ENCODE data around the gene SLC25A10. TPM values are rescaled to one million over a fixed set of nuclear protein-coding genes. Genes with fewer than 3 reads are reported as not detected.

The SLC25A10 gene
- total and polyA plus RNA-seq, 12 donors: 6.7 to 14.6 (median 9.4) TPM

- H3K27ac ChIP-seq: peak within 1 kb of the TSS in 9 of 10 donors; percentile 74 to 96 (median 91)
- peaks cover 15 to 57% (median 32%) of the 10 kb centered on the region in 9 donors for H3K4me1 ChIP-seq
- TF ChIP-seq CTCF (IDR thresholded peaks at IDR 0.05): no peak
- WGBS, 2 donors: 0 to 1% methylated on average over 97 to 112 of the region's 112 CpGs
- no peaks in the 10 kb centered on the region for H3K9me3 ChIP-seq
- H3K36me3 ChIP-seq: peaks cover 0 to 52% (median 25%) of the 10 kb centered on the region in 9 donors
- H3K27me3 ChIP-seq: no peaks in the 10 kb centered on the region
- H3K4me3 ChIP-seq: peak within 1 kb of the TSS; percentile 71 to 100 (median 95)
- intact Hi-C loops (cut with DNase I): loop anchor here in 1 of 10 donors (1.0 kb wide), 1 partner anchor 18 kb away; the partner anchor contains the start of genes CCDC137 and OXLD1
- DNase-seq (peak; percentile 98), ATAC-seq (peak; percentile 95 to 99 (median 99))
Measured at GRCh38 chr17:81683584-81684441, 28.3 kb upstream of the SLC25A10 start, which contains the start of the genes ARL16 and HGS. ARL16 (minus strand) TSS chr17:81683797; CDS start chr17:81683753, 44 bp downstream. HGS (plus strand) TSS chr17:81684011; CDS start chr17:81684067, 56 bp downstream.

GRCh38 chr17:81684442-81684911, 27.6 kb upstream of the SLC25A10 start:
- H3K27ac ChIP-seq: peak overlapping the region in 9 of 10 donors; percentile 74 to 96 (median 91)
- H3K36me3 ChIP-seq: peaks cover 0 to 59% (median 31%) of the 10 kb centered on the region in 9 donors
- peak overlapping the region; percentile 71 to 100 (median 95) for H3K4me3 ChIP-seq
- no peak for DNase-seq
- WGBS, 2 donors: 2 to 6% methylated on average over 16 of the region's 16 CpGs
- TF ChIP-seq CTCF (IDR thresholded peaks at IDR 0.05): no peak
- ATAC-seq: peak in 1 of 8 donors; percentile 39
- intact Hi-C loops (cut with DNase I): no loop called here
- peaks cover 15 to 55% (median 32%) of the 10 kb centered on the region in 9 donors for H3K4me1 ChIP-seq
- no peaks in the 10 kb centered on the region for H3K27me3 ChIP-seq
- no peaks in the 10 kb centered on the region for H3K9me3 ChIP-seq

GRCh38 chr17:81685108-81685507, 27.0 kb upstream of the SLC25A10 start:
- no peak for DNase-seq
- TF ChIP-seq CTCF (IDR thresholded peaks at IDR 0.05): no peak
- peaks cover 0 to 64% (median 37%) of the 10 kb centered on the region in 9 donors for H3K36me3 ChIP-seq
- peak overlapping the region in 4 of 10 donors; percentile 87 to 96 (median 91) for H3K27ac ChIP-seq
- H3K4me1 ChIP-seq: peaks cover 15 to 49% (median 32%) of the 10 kb centered on the region in 9 donors
- 76 to 82% methylated on average over 12 of the region's 12 CpGs for WGBS, 2 donors
- peak overlapping the region in 9 of 10 donors; percentile 71 to 100 (median 95) for H3K4me3 ChIP-seq
- intact Hi-C loops (cut with DNase I): no loop called here
- H3K27me3 ChIP-seq: no peaks in the 10 kb centered on the region
- H3K9me3 ChIP-seq: no peaks in the 10 kb centered on the region
- ATAC-seq: no peak

GRCh38 chr17:81686614-81687013, 25.5 kb upstream of the SLC25A10 start:
- 90 to 92% methylated on average over 20 of the region's 20 CpGs for WGBS, 2 donors
- Histone ChIP-seq H3K4me3 (no peak overlapping the region), H3K36me3 (peaks cover 0 to 66% (median 51%) of the 10 kb centered on the region in 9 donors), H3K4me1 (peaks cover 15 to 39% (median 31%) of the 10 kb centered on the region in 9 donors), H3K27me3 (no peaks in the 10 kb centered on the region), H3K9me3 (no peaks in the 10 kb centered on the region), H3K27ac (no peak overlapping the region)
- DNase-seq: no peak
- no peak for ATAC-seq
- no peak for TF ChIP-seq CTCF (IDR thresholded peaks at IDR 0.05)
- intact Hi-C loops (cut with DNase I): no loop called here

Data from heart right ventricle (tissue), 16 donors.